Daoy (cell line): Measurements from ENCODE around the gene TRAF1. TPM values are rescaled to one million over a fixed set of nuclear protein-coding genes. Genes with fewer than 3 reads are reported as not detected.

Source experiments
- total RNA-seq: library from RNA; depleted of rRNA; stranded (reverse); fragments of >200 nt; shearing (Covaris generic); gene quantifications from 2 replicates; pipeline ENCODE4 v1.2.3, GENCODE V29; 2014; rRNA removed

Gene TRAF1
- total RNA-seq, 1 experiment from 2014 or later: 8.1 TPM

Other genes starting within 250 kb of the TRAF1 start
- 7.1 and 8.0 TPM in 2 replicates for gene MEGF9, start 212.3 kb downstream of the TRAF1 start, total RNA-seq
- 15.3 and 18.9 TPM in 2 replicates for gene FBXW2, start 133.4 kb downstream of the TRAF1 start, total RNA-seq
- 38.0 and 40.7 TPM in 2 replicates for gene PSMD5, start 83.9 kb downstream of the TRAF1 start, total RNA-seq
- 101 and 108 TPM in 2 replicates for gene PHF19, start 49.6 kb downstream of the TRAF1 start, total RNA-seq
- gene C5, start 123.5 kb upstream of the TRAF1 start, total RNA-seq: 0.45 and 0.69 TPM in 2 replicates
- gene CNTRL, start 148.2 kb upstream of the TRAF1 start, total RNA-seq: 21.4 and 21.5 TPM in 2 replicates